ENCODE measurements around the gene GUCY1B1. TPM values are rescaled to one million over a fixed set of nuclear protein-coding genes. Genes with fewer than 3 reads are reported as not detected.

Gene GUCY1B1
- total and polyA plus RNA-seq, 11 donors: 12.5 to 30.7 (median 18.5) TPM

DNA sequence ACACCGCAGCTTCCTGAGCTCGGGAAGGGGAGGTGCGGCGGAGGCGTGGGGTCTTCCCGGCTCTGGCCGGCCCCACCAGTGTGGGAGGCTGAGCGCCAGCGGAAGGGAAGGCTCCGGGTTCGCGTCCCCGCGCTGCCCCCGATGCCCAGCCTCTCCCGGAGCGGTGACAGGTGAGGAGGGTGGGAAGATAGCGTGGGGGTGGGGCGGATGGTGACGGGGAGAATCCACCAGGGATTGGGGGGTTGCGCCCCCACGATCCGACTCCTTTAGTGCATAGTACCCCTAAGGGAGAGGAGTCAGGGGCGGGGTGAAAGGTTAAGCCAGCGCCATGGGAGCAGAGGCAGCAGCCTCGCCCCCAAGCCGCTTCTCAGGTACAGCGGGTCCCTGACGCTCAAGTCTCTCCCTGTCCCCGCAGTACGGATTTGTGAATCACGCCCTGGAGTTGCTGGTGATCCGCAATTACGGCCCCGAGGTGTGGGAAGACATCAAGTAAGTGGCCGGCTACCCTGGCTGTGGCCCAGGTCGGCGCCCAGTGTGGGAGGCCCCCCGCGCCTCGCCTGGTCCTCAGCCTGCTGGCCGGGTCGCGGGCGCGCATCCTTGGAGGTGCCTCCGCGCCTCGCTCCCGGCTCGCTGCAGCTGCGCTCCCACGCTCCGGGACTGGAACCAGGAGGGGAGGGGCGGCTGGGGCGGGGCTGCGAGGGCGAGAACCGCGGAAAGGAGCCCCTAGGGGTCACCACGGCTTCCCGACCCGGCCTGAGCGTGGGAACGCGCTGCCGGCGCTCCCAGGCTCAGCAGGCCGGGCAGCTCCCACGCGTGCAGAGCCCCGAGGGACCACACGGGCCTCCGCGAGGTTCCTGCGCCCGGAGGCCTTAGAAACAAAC lies 791 bp downstream of the GUCY1B1 start:
- Histone ChIP-seq H3K27ac (peak overlapping the region; percentile 74 to 95 (median 90)), H3K36me3 (peaks cover 0 to 3% (median 0%) of the 10 kb centered on the region in 9 donors), H3K27me3 (peaks cover 0 to 6% (median 0%) of the 10 kb centered on the region in 9 donors), H3K4me1 (peaks cover 0 to 27% (median 5%) of the 10 kb centered on the region in 12 donors), H3K9me3 (no peaks in the 10 kb centered on the region), H3K4me3 (peak overlapping the region; percentile 58 to 90 (median 83))
- ATAC-seq (peak; percentile 53 to 78 (median 68)), DNase-seq (peak; percentile 86 to 91 (median 89))
- WGBS, 4 donors: 1 to 5% (median 2%) methylated on average over 24 to 77 of the region's 77 CpGs
- TF ChIP-seq, protein P1, sequence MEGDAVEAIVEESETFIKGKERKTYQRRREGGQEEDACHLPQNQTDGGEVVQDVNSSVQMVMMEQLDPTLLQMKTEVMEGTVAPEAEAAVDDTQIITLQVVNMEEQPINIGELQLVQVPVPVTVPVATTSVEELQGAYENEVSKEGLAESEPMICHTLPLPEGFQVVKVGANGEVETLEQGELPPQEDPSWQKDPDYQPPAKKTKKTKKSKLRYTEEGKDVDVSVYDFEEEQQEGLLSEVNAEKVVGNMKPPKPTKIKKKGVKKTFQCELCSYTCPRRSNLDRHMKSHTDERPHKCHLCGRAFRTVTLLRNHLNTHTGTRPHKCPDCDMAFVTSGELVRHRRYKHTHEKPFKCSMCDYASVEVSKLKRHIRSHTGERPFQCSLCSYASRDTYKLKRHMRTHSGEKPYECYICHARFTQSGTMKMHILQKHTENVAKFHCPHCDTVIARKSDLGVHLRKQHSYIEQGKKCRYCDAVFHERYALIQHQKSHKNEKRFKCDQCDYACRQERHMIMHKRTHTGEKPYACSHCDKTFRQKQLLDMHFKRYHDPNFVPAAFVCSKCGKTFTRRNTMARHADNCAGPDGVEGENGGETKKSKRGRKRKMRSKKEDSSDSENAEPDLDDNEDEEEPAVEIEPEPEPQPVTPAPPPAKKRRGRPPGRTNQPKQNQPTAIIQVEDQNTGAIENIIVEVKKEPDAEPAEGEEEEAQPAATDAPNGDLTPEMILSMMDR (IDR thresholded peaks at IDR 0.05): peak in 7 of 12 donors; percentile 15 to 37 (median 19)
- TF ChIP-seq POLR2A (IDR thresholded peaks at IDR 0.05): peak in 1 of 2 donors; percentile 50
- intact Hi-C loops (cut with DNase I): loop anchor here in 5 of 10 donors (2.0 to 10.0 kb wide), 5 partner anchors 42 to 317 kb away; partner anchors contain the start of gene GUCY1A1 (in 3 of the 5)

DNA sequence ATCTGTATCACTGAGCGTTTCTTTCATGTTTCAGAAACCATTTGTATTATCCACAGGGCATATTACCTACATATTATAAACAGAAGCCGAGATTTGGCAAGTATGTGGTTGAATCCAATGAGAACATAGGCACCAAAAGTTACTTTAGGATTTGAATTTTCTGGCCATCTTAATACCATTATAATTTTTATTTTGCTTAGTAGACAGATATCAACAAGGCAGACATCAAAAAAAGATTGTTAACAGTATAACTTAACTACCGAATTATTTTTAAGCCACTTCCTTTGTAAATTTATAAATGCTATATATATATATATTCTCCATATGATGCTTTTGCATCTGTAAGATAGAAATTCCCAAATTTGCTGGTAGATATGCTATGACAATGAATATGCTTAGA lies 2.2 kb downstream of the GUCY1B1 start:
- WGBS, 4 donors: 79 to 88% (median 82%) methylated on average over 3 of the region's 3 CpGs
- ATAC-seq (no peak), DNase-seq (no peak)
- Histone ChIP-seq H3K4me3 (peak overlapping the region in 9 of 12 donors; percentile 78 to 88 (median 83)), H3K4me1 (peaks cover 0 to 27% (median 5%) of the 10 kb centered on the region in 12 donors), H3K27ac (peak overlapping the region in 5 of 12 donors; percentile 86 to 95 (median 92)), H3K27me3 (peaks cover 0 to 6% (median 0%) of the 10 kb centered on the region in 9 donors), H3K36me3 (peaks cover 0 to 14% (median 0%) of the 10 kb centered on the region in 9 donors), H3K9me3 (no peaks in the 10 kb centered on the region)
- intact Hi-C loops (cut with DNase I): loop anchor here in 2 of 10 donors (5.0 to 10.0 kb wide), 2 partner anchors 86 to 94 kb away; partner anchors contain the start of gene GUCY1A1 (in 1 of the 2)
- TF ChIP-seq POLR2A (IDR thresholded peaks at IDR 0.05): no peak
- TF ChIP-seq, protein P1 (IDR thresholded peaks at IDR 0.05): no peak

DNA sequence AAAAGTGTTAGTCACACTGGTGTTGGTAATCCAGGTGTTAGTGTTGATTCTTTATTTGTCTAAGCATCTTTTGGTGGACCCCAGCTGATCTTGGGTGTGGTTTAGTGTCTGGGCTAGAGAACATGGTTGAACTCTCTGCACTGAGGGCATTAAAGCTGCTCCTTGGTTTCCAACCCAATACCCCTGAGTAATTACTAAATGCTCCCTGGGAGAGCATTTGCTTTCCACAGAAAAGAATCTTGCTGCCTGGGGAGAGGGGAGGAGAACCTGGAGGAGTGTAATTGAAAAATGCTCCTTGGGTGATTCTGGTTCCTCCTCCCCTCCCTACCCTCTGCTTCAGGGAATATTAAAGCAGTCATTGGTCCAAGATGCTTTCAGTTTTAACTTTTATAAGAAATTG lies 3.1 kb downstream of the GUCY1B1 start:
- peaks cover 0 to 14% (median 0%) of the 10 kb centered on the region in 9 donors for H3K36me3 ChIP-seq
- peak overlapping the region in 3 of 12 donors; percentile 25 to 95 (median 44) for H3K27ac ChIP-seq
- no peak for TF ChIP-seq POLR2A (IDR thresholded peaks at IDR 0.05)
- TF ChIP-seq, protein P1 (IDR thresholded peaks at IDR 0.05): no peak
- H3K4me1 ChIP-seq: peaks cover 0 to 27% (median 5%) of the 10 kb centered on the region in 12 donors
- ATAC-seq (no peak), DNase-seq (no peak)
- no peaks in the 10 kb centered on the region for H3K9me3 ChIP-seq
- peak overlapping the region in 4 of 12 donors; percentile 3 to 88 (median 46) for H3K4me3 ChIP-seq
- peaks cover 0 to 6% (median 0%) of the 10 kb centered on the region in 9 donors for H3K27me3 ChIP-seq
- intact Hi-C loops (cut with DNase I): loop anchor here in 2 of 10 donors (5.0 to 10.0 kb wide), 2 partner anchors 87 to 95 kb away; partner anchors contain the start of gene GUCY1A1 (in 1 of the 2)

DNA sequence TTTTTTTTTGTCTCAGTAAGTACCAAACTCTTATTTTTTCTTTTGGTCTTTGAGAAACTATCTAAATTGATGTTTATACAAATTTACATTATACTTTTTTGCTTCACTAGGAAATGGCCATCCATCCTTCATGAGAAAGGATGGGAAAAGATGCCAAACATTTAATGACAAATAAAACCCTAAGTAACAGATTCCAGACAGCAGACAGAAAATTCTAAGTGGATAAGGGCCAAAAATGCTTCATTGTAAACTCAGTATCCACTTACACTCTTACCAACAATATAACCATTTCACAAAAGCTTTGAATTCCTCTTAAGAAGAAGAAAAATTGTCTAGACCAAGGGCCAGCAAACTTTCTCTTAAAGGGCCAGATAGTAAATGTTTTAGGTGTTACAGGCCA lies 3.5 kb downstream of the GUCY1B1 start:
- H3K4me3 ChIP-seq: peak overlapping the region in 2 of 12 donors; percentile 14 to 88
- peaks cover 0 to 27% (median 5%) of the 10 kb centered on the region in 12 donors for H3K4me1 ChIP-seq
- DNase-seq (no peak), ATAC-seq (no peak)
- TF ChIP-seq, protein P1 (IDR thresholded peaks at IDR 0.05): no peak
- TF ChIP-seq POLR2A (IDR thresholded peaks at IDR 0.05): no peak
- peaks cover 0 to 6% (median 0%) of the 10 kb centered on the region in 9 donors for H3K27me3 ChIP-seq
- H3K27ac ChIP-seq: peak overlapping the region in 2 of 12 donors; percentile 25 to 44
- H3K9me3 ChIP-seq: no peaks in the 10 kb centered on the region
- peaks cover 0 to 14% (median 0%) of the 10 kb centered on the region in 9 donors for H3K36me3 ChIP-seq
- intact Hi-C loops (cut with DNase I): loop anchor here in 2 of 10 donors (5.0 to 10.0 kb wide), 2 partner anchors 88 to 95 kb away; partner anchors contain the start of gene GUCY1A1 (in 1 of the 2)

Data from heart left ventricle (tissue), 16 donors.